Ureter (tissue), 1 donor: ENCODE data around the gene TUBB. TPM values are rescaled to one million over a fixed set of nuclear protein-coding genes. Genes with fewer than 3 reads are reported as not detected.
A peak's percentile ranks its signal among the peaks of the same experiment; 100 is the strongest.

Experiments
- DNase-seq: peaks from one replicate; pipeline ENCODE4 v3.0.0-alpha.2; 2020; ENCODE audit warnings: low spot score
- total RNA-seq: library from RNA; stranded (reverse); gene quantifications from one replicate; pipeline ENCODE4 v1.2.4, GENCODE V29; 2023
- donor health status: DM: yes; HTN: yes; CAD: no.

Gene TUBB
- 357 TPM for total RNA-seq

DNA sequence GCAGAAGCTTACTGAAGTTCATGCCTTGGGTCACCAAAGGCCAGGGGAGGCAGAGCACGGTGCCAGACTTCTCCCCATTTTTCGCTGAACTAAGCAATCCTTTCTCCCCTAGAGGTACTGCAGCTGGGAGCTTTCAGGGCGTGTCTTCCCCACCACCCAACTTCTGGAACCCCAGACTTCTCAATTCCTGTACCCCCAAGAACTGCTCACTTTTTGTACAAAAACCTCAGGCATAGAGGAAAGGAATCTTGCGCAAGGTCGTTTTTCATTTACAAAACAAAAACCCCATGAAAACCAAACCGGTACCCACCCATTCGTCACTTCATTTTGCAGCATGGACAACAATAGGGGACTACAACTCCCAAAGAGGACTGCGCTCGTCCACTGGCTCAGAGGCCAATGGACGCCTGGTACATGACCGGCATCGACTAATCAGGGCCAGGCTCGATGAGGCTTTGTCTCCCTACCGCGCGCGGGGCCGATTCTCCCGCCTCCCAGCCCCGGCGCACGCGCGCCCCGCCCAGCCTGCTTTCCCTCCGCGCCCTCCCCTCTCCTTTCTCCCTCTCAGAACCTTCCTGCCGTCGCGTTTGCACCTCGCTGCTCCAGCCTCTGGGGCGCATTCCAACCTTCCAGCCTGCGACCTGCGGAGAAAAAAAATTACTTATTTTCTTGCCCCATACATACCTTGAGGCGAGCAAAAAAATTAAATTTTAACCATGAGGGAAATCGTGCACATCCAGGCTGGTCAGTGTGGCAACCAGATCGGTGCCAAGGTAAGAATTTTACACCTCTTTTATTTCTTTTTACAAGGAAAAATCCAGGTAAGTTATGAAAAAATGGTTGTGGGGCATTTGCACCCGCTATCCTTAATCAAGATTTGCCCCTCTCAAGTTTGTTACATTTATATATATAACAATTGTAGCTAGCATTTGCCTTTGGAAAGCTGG is at the start of gene TUBB:
Gene TUBB (plus strand): TSS at position 562 of the 947 bp plus-strand sequence. CDS start 155 bp downstream, at position 717.
- DNase-seq, result peak; percentile 97

DNA sequence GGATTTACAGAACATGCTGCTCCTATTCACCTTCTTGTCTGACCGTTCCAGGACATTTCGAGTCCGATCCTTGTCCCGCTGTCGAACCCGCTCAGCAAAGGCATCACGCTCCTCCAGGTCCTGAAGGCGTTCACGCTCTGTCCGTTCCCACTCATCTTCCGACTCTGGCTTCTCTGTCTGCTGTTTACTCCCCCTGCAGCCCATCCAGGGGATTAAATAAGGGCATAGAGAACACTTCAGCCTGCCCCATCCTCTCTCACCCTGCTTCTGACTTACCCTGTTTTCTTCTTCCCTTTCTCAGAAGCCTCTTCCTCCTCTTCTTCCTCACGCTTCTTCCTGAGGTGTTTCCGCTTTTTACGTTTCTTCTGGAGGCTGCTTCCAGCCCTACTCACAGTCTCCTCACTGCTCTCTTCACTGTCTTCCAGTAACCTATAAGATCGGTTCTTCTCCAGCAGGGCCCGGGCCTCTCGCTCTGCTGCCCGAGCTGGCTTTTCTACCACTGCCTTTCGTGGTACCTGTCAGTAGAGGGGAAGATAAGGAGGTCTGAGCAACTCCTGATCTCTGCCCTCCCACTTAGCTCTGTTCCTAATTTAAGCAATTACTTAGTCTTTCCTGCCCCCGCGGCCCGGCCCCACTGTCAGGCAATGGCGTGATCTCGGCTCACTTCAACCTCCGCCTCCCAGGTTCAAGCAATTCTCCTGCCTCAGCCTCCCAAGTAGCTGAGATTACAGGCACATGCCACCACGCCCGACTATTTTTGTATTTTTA is 49.2 kb upstream of the TUBB start:
- no peak for DNase-seq

GRCh38 chr6:30672445-30673253 is 47.5 kb upstream of the TUBB start, which contains the start of gene DHX16:
DHX16 (minus strand) TSS chr6:30673006; CDS start chr6:30672841, 165 bp downstream.
- peak; percentile 96 for DNase-seq

GRCh38 chr6:30676660-30677285 is 43.4 kb upstream of the TUBB start:
- no peak for DNase-seq

DNA sequence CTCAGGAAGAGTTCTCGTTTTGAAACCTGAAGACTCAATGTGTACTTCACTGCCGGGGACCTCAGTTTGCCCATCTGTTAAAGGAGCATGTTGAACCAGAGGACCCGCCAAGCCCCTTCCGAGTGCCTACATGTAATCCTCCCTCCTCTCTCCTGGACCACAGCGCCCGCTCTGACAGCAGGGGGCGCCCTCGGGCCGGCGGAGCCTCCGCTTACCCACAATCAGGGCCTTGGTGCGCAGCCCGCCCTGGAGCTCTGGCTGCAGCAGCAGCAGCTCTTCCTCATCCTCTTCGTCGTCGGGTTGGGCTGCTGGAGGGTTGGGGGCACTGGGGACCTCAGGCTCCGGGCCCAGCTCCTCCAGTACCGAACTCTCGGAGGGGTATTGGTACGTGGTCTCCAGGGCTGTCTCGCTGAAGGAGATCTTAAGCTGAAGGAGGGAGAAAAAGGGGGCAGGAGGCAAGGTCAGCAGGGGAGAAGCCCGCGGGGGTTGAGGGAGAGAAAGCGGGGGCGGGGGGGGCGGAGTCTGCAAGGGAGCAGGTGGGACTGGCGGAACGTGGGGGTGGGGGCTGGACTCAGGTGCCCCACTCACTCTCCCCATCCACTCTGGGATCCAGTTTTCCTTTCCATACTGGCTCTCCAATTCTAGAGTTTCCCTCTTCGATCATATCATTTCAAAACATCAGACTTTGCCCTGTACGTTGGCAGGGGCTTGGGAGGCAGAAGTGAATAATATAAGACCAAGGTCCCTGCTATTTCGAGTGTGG is 41.0 kb upstream of the TUBB start:
- peak; percentile 91 for DNase-seq

DNA sequence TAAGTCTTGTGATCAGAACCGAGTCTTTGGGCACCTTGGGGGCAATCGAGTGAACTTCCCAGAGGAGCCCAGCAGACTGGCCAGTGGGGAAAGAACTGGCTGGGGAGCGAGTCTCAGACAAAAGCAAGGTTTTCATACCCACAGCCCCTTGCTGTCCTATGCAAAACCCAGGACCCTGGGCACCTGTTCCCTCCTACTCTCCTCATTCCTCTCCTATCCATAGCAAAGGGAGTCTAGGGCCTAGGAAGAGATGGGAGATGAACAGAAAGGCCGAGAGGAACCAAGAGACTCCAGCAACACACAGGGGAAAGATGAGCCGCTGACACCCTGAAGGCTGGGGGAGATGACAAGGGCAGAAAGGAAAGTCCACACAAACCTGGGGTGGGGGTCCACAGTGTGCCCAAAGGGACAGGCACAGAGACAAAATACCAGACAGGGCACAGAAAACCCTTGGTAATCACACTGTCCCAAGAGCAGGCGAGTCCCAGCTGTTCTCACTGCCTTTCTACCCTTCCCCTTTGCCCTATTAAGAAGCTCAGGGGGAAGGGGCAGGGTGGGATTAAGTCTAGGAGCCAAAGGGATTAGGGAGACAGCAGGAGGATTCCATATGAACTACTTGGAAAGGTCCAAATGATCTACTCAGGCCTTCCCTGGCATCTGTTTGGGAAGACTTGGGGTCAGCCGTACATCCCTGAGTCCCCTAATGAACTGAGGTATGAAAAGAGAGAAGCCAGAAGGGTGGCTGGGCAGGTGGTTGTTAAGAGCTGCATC is 40.2 kb upstream of the TUBB start:
- no peak for DNase-seq

GRCh38 chr6:30681766-30682142 is 38.4 kb upstream of the TUBB start:
- no peak for DNase-seq

DNA sequence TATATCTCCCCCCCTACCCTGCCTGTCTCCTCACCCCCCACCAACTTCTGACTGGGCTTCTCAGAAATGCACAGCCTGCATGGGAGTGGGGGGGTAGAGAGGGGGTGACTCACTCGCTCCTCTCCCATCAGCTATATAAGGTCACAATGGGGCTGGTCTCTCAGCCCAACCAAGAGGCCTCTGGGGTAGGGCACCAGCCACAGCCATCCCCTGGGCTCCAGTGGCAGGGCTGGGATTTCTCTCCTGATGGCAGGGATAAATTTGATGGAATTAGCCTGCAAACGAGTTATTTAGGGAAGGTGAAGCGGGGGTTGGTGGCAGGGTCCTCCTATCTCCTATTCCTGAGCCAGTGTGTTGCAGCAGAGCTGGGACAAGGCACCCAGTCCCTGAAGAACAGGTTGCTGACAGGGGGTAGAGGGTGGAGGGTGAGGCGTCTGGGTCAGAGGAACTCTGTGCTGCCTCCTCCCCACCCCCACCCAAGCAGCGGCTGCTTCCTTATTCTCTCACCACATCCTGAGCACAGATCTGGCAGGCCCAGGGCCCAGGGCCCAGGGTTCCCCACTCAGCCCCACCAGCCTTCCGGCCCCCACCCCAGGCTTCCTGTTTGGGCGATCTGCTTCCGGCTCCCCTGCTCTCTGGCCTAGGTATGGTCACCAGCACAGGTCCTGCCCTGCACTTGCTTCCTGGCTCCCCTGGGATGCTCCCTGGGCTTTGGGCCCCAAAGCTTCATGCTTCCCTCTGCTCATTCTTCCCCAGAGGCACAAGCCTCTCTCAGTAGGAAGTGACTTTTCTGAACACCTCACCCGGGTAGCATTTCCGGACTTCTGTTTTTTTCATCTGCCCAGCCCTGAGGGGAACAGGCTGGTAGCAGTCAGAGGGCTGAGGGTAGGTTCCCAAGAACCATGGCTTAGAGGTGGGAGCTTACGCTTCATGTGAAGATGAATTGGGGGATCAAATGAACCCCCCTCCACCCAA is 37.7 kb upstream of the TUBB start:
- peak; percentile 89 for DNase-seq

DNA sequence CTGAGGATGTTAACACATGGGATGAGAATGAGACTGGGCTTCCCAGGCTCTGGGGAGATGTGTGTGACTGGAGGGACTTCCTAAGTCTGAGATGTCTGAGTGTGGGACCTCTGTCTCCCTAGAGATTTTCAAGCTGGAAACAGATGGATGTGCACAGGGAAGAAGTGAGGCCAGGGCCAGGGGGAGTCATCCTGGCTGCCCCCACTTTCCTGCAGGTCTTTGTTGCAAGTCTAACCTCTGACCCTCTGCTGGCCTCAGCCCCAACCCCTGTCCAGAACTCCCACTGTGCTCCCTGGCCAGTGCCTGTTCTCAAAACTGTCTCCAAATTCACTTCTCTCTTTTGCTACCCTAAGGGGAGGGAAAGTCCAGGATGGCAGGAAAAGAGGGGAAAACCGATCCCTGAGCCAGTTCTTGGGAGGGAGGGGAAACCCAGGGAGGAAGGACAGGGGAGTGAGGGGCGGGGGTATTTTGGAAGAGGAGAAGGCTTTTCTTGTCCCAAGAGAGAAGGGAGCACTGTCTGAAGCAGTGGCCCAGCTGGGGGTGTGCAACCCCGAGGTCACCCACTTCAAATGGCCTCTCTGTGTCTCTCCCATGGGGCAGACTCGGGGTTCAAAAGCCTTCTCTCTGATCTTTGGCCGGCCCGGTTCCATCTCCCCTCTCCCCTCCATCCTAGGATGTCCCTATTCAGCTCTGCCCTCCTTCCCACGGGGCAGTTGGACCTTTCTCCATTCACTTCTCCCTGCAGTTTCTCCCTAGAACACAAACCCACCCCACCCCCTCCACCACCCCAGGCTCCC is 36.8 kb upstream of the TUBB start:
- peak; percentile 58 for DNase-seq

GRCh38 chr6:30683980-30684338 is 36.2 kb upstream of the TUBB start:
- no peak for DNase-seq

- peak; percentile 62 for DNase-seq
Measured at GRCh38 chr6:30684386-30685156, 35.6 kb upstream of the TUBB start.

GRCh38 chr6:30685157-30686008 is 34.8 kb upstream of the TUBB start:
- no peak for DNase-seq

GRCh38 chr6:30686009-30686907 is 33.9 kb upstream of the TUBB start, which contains the start of gene PPP1R18:
PPP1R18 (minus strand) TSS chr6:30686645; CDS start chr6:30686018, 627 bp downstream.
- DNase-seq, result peak; percentile 89

DNA sequence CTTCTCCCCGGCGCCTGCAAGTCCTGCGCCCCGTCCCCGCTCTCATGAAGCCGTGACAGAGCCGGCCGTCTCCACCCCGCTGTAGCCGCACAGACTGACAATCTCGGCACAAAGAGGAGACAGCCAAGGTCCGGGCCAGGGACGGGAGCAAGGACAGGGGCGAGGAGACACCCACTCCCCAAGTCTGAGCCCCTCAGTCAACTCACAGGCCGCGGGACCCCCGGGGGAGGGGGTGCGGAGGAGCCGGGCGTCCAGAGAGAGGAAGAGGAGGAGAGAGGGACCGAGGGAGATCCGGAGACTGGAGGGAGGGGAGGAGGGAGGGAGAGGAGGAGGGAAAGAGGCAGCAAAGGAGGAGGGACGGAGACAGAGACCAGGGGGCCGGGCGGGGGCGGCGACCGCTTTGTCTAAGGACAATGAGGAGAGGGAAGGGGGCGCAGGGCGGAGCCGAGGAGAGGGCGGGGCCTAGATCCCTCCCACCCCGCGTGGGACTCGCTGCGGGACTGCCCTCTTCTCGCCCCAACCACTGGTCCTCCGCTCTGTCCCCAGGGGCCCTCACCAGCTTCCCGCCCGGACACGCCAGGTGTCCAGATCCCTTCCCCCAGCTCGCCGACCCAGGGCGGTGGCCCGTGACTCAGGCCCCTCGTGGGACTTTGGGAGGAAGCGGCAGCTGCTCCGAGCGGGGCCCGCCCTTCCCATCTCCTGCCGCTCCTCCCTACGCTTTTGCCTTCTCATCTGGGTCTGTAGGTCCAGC is 33.1 kb upstream of the TUBB start:
- peak; percentile 94 for DNase-seq
